Measurements from ENCODE around the gene CROT. TPM values are rescaled to one million over a fixed set of nuclear protein-coding genes. Genes with fewer than 3 reads are reported as not detected.
"Not testable (repeated sequence)": the region's sequence is repeated elsewhere in the genome, so short reads cannot be mapped to it uniquely, and the experiment has no call there.

The CROT gene, protein sequence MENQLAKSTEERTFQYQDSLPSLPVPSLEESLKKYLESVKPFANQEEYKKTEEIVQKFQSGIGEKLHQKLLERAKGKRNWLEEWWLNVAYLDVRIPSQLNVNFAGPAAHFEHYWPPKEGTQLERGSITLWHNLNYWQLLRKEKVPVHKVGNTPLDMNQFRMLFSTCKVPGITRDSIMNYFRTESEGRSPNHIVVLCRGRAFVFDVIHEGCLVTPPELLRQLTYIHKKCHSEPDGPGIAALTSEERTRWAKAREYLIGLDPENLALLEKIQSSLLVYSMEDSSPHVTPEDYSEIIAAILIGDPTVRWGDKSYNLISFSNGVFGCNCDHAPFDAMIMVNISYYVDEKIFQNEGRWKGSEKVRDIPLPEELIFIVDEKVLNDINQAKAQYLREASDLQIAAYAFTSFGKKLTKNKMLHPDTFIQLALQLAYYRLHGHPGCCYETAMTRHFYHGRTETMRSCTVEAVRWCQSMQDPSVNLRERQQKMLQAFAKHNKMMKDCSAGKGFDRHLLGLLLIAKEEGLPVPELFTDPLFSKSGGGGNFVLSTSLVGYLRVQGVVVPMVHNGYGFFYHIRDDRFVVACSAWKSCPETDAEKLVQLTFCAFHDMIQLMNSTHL
- polyA plus RNA-seq (2014; cell fraction: cytosol; rRNA removed) = 4.4 and 8.9 TPM in 2 replicates
- polyA plus RNA-seq (2014; cell fraction: nucleus; rRNA removed) = 14.7 and 19.6 TPM in 2 replicates

DNA sequence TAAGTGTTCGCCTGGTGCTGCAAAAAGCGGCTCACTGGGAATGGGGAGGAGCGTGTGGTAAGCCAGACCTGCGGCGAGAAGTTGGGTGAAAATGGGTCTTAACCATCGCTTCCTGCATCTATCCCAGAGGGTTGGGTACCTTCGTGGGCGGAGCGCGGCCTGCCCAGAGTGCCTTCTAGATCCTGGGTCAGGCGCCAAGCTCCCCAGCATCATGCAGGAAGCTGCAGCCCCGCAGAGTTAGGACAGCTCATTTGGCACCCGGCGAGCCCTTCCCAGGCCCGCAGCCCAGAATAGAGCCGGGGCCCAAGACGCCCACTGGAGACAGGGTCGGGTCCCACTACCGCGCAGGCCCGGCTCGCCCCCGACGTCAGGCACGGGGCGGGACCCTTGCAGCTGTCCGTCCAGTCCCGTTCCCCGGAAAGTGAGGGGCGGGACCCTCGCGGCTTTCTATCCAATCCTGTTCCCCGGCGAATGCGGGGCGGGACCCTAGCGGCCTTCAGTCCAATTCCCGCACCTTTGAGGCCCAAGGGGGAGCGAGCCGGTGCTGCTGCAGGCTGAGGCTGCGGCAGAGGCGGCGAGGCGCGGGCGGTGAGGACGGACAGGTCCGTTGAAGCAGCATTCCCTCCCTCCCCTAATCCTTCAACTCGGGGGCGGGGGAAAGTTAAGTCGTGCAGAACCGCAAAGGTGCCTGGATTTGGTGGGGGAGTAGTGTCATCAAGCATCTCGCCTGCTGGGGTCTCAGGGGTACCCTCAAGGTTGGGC is at the start of gene CROT:
CROT (plus strand) TSS at position 499 of the 762 bp plus-strand sequence. CDS start 3,405 bp downstream, outside the sequence.
- peak; percentile 96 for DNase-seq (ENCODE audit: low spot score)

DNA sequence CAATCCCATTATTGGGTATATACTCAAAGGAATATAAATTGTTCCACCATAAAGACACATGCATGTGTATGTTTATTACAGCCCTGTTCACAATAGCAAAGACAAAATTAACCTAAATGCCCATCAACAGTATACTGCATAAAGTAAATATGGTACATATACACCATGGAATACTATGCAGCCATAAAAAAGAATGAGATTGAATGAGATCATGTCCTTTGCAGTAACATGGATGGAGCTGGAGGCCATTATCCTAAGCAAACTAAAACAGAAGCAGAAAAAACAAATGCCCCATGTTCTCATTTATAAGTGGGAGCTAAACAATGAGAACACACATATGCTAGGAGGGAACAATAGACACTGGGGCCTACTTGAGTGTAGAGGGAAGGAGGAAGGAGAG is 44.7 kb upstream of the CROT start:
- DNase-seq (ENCODE audit: low spot score) = no peak

- no peak for DNase-seq (ENCODE audit: low spot score)
Observed at GRCh38 chr7:87310790-87311419, 34.6 kb upstream of the CROT start.

DNA sequence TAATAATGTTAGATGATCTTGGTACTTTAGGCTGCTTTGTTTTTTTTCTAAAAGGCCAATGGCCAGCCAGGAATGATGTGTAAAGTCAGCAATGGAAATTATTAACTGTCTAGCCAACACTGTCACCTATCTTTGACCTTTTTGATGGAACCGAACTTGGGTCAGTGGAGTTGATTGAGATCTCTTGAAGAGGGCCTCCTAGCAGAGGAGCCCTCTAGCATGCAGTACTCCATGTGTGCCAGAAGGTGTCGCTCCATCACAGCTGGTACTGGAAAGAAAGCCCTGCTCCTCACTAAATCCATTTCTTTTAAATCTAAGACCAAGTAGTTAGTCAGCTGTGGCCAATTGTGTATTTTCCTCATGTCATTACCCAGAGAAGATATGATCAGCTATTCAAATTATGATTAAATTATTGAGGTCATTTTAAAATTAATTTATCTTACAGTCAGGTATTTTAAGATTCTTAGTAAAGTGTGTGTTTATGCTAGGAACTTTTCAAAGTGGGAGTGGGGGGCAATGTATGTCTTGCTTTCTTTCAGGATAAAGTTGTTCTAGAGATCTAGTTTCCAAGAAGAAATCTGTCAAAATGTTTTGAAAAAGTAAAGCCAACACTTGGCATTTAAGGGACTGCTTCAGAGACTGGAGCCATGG is 33.1 kb upstream of the CROT start:
- peak; percentile 56 for DNase-seq (ENCODE audit: low spot score)

GRCh38 chr7:87316097-87316700 is 29.3 kb upstream of the CROT start:
- no peak for DNase-seq (ENCODE audit: low spot score)

DNA sequence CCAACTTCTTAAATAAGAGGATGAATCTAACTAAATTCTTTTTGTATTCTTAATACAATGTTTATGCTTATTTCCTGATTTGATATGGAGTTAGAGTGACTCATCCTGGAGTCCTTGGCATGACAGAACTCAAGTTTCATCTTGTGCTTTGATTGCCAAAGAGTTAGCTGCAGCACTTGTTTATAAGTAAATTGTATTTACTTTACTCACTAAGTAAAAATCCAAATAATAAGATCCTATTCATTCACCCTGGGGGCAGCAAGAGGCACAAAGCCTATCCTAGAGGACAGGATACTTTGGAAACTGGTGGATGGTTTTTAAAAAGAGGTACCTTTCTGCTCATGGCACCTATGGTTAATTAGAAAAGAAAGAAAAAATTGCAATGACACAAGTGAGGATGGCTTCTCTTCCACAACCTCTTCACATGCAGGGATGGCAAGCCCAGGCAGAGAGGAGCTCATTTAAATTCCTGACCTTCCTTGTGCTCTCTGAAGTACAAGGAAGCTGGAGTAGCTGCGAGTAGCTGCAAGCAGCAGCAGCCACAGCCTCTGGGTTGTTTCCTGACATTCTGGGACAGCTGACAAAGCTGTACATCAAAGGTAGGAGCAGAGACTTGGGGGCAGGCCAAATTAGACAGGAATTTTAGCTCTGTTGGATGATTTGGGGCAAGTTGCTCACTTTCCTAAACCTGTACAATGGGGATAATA is 28.5 kb upstream of the CROT start:
- no peak for DNase-seq (ENCODE audit: low spot score)

DNA sequence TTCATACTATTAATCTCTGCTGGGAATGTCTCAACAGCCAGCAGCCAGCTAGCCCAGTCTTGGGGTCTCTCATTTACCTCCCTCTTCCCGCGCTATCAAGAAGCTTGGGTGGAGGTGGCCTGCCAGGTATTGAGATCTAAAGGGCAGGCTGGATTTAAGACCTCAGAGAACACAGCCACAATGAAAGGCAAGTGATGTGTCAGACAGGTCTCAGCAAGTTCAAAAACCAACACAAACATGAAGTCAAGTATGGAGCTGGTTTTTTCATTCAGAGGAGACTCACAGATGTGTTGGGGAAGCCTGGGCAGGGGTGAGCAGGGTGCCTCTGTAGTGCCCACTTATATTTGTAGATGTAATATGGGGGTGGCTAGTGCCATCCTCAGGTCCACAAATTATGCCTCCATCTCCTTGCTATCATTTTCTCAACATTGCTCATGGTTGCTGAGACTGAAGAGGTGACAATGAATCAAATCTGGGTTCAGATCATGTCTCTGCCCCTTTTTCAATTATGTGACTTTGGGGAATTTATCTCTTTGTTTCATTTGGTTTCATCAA is 27.7 kb upstream of the CROT start:
- no peak for DNase-seq (ENCODE audit: low spot score)

DNA sequence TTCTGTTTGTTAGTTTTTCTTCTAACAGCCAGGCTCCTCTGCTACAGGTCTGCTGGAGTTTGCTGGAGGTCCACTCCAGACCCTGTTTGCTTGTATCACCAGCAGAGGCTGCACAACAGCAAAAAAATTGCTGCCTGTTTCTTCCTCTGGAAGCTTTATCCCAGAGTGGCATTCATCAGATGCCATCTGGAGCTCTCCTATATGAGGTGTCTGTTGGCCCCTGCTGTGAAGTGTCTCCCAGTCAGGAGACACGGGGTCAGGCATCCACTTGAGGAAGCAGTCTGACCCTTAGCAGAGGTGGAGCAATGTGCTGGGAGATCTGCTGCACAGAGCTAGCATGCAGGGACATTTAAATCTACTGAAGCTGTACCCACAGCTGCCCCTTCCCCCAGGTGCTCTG is 26.7 kb upstream of the CROT start:
- no peak for DNase-seq (ENCODE audit: low spot score)

GRCh38 chr7:87319154-87319581 is 26.3 kb upstream of the CROT start:
- DNase-seq (ENCODE audit: low spot score) = not testable (repeated sequence)

DNA sequence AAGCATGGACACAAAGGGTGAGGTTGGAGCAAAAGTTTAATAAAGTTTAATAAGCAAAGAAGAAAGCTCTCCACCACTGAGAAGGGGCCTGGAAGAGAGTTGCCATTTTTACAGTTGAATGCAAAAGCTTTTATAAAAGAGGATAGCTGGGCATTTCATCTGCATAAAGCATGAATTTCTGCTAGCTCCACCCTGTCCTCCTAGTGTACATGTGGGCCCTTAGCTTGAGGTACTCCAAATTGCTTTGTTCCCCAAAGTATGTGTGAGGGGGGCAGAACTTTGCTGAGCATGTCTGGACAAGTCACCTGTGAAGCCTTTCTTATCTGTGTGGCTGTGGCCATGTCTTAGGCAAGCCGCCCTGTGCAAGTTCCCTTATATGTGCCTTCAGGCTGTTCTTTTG is 22.6 kb upstream of the CROT start:
- no peak for DNase-seq (ENCODE audit: low spot score)

- DNase-seq (ENCODE audit: low spot score) = no peak
Observed at GRCh38 chr7:87325576-87326370, 19.7 kb upstream of the CROT start.

DNA sequence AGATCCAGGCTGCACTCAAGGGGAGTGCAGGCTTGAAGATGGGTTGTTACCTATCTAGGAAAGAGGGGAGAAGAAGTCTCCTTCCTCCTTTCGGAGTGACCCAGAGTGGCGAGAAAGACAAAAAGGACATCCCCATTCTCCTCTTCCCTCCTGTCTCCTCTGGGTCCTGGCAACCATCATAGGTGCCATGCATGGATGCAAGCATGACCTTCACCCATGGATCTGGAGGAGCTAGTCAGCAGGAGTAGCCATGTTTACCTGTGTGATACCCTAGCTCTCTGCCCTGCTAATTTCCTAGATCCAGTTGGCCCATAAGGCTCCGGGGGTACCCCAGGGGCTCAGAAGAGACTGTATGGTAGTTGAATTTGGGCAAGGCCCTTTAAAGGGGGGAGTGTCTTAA is 17.2 kb upstream of the CROT start:
- peak; percentile 24 for DNase-seq (ENCODE audit: low spot score)

GRCh38 chr7:87330316-87330715 is 15.1 kb upstream of the CROT start:
- no peak for DNase-seq (ENCODE audit: low spot score)

DNA sequence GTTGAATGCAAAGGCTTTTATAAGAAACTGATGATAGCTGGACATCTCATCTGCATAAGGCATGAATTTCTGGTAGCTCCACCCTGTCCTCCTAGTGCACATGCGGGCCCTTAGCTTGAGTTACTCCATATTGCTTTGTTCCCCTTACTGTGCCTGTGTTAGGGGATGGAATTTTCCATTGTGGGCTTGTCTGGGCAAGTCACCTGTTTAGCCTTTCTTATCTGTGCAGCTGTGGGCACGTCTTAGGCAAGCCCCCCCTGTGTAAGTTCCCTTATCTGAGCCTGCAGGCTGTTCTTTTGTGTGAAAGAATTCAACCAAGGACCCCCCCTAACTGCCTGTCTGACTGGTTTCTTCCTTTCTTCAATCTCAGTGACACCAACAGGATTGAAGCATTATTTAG is 14.5 kb upstream of the CROT start:
- no peak for DNase-seq (ENCODE audit: low spot score)

DNA sequence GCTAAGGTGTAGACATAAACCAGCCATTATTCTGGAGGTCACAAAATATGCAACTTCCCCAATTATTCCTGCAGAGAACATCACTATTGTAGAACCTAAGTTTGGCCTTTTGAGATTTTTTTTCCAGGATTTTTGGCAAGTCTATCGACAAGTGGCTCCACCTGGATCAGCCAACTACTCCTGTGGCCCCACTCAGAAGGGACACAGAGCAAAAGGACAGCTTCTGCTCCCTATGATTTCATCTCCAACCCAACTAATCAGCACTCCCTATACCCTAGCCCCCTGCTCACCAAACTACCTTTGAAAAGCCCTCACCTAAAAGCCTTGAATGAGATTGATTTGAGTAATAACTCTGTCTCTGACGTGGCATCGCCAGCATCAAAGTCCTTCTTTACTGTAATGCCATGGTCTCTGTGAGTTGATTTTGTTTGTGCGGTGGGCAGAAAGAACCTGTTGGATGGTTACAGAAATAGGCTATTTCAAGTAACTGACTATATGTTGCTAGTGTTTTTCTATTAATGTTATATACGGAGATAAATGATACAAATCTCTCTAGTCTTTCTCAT is 13.7 kb upstream of the CROT start:
- DNase-seq (ENCODE audit: low spot score) = no peak

DNA sequence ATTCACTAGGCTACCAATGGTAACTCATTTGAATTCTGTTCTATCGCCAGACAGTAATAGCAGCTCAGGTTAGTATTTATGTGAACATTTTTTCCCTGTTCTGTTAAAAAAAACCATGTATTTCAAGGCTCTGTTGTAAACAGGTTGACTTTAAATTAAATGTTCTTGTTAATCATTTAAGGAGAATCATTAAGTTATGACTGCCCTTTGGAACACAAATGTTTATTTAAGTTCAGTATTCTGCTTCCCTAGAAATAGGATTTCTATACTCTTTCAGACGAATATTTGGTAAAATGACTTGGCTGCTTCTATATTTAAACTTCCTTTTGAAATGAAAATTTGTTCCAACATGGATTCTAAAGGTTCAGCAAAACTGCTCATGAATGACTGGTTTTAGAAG is 13.1 kb upstream of the CROT start:
- DNase-seq (ENCODE audit: low spot score) = no peak

- no peak for DNase-seq (ENCODE audit: low spot score)
Observed at GRCh38 chr7:87336136-87336535, 9.3 kb upstream of the CROT start.

GRCh38 chr7:87337331-87337730 is 8.1 kb upstream of the CROT start:
- DNase-seq (ENCODE audit: low spot score) = no peak
